ENCODE measurements around the gene FOXE1.

Gene FOXE1

DNA sequence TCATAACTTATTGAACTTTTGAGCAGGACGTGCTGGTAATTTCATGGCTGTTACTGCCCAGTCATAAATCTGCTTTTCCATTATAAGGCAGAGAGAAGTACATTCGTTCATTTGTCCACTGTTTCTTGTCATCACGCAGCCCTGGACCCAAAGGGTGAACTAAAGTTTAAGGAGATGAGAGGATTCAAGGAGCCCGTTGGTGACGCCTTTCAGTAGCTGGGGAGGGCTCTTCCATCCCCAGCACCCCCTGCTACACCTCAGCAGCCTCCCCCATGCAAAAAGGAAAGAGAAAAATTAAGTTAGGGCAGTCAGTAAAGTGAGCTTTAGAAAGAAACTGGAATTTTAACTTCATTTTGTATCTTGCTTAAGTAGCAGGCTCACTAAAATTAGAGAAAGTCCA lies 2.9 kb downstream of the FOXE1 start:
- no peak for DNase-seq (ENCODE audit: low read depth in 2 of 2)
- H3K4me3 ChIP-seq (replicated peaks in 1 of 2; ENCODE audit: low read depth in 2 of 2, low read length in 2 of 2), result no peak overlapping the region
- TF ChIP-seq, protein P1, sequence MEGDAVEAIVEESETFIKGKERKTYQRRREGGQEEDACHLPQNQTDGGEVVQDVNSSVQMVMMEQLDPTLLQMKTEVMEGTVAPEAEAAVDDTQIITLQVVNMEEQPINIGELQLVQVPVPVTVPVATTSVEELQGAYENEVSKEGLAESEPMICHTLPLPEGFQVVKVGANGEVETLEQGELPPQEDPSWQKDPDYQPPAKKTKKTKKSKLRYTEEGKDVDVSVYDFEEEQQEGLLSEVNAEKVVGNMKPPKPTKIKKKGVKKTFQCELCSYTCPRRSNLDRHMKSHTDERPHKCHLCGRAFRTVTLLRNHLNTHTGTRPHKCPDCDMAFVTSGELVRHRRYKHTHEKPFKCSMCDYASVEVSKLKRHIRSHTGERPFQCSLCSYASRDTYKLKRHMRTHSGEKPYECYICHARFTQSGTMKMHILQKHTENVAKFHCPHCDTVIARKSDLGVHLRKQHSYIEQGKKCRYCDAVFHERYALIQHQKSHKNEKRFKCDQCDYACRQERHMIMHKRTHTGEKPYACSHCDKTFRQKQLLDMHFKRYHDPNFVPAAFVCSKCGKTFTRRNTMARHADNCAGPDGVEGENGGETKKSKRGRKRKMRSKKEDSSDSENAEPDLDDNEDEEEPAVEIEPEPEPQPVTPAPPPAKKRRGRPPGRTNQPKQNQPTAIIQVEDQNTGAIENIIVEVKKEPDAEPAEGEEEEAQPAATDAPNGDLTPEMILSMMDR (IDR thresholded peaks at IDR 0.05; ENCODE audit: low read depth, low read length), result no peak

DNA sequence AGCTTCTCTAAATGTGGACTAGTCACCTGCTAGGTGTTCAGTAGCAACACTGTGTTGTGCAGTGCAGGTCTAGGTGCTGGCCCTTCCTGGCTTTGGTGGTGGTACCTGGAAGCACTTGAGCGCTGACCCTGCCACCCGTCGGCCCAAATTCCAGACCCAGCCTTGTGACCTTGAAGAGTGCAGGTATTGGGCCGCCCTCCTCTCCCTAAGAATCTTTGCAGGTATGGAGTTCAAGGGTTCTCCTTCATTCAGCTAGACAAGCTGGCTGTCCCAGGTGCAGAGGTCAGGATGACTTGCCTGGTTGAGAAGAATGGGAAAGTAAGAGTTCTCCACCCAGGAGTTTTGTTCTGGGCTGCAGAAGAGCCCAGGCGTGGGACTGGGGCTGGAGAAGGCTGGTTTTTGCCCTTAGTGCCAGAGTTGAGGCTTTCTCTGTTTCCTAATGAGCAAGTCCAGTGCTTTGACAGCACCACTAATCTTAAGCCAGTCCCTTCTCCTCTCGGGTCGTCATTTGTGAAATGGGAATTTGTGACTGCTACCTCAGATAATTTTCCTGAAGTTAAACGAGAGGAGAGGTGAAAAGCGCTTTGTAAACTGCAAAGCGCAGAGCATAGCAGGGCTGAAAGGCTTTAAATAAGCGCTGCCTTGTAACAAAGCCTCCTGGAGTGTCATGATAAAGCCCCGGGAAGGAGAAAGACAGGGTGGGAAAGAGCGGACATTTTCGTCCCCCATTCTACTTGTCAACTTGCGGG lies 4.0 kb downstream of the FOXE1 start:
- TF ChIP-seq, protein P1 (IDR thresholded peaks at IDR 0.05; ENCODE audit: low read depth, low read length), result no peak
- H3K4me3 ChIP-seq (replicated peaks in 1 of 2; ENCODE audit: low read depth in 2 of 2, low read length in 2 of 2), result no peak overlapping the region
- DNase-seq (ENCODE audit: low read depth in 2 of 2), result no peak

- TF ChIP-seq, protein P1 (IDR thresholded peaks at IDR 0.05; ENCODE audit: low read depth, low read length), result no peak
- no peak overlapping the region for H3K4me3 ChIP-seq (replicated peaks in 1 of 2; ENCODE audit: low read depth in 2 of 2, low read length in 2 of 2)
- DNase-seq (ENCODE audit: low read depth in 2 of 2), result no peak
These were observed 4.8 kb downstream of the FOXE1 start for GRCh38 chr9:97857606-97858392.

- DNase-seq (ENCODE audit: low read depth in 2 of 2), result no peak
- no peak overlapping the region for H3K4me3 ChIP-seq (replicated peaks in 1 of 2; ENCODE audit: low read depth in 2 of 2, low read length in 2 of 2)
- TF ChIP-seq, protein P1 (IDR thresholded peaks at IDR 0.05; ENCODE audit: low read depth, low read length), result no peak
These were observed 5.3 kb downstream of the FOXE1 start for GRCh38 chr9:97858393-97858713.

DNA sequence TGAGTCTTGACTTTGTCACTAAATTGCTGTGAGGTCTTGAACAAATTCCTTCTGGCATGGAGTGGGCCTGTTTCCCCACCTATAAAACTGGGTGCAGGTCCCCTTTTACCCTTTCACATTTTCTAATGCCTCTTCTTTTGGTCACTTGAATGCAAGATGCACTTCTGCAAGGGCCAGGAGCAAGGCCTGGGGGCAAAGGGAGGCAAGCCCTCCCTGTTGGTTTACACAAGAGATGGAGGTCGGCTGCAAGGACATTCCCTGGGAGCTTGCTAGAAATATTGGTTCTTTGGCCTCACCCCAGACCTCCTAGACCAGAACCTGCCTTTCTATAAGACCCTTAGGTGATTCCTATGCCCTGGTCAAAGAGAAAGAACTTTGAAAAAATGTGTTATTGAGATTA lies 5.8 kb downstream of the FOXE1 start:
- DNase-seq (ENCODE audit: low read depth in 2 of 2), result no peak
- TF ChIP-seq, protein P1 (IDR thresholded peaks at IDR 0.05; ENCODE audit: low read depth, low read length), result no peak
- H3K4me3 ChIP-seq (replicated peaks in 1 of 2; ENCODE audit: low read depth in 2 of 2, low read length in 2 of 2), result no peak overlapping the region

DNA sequence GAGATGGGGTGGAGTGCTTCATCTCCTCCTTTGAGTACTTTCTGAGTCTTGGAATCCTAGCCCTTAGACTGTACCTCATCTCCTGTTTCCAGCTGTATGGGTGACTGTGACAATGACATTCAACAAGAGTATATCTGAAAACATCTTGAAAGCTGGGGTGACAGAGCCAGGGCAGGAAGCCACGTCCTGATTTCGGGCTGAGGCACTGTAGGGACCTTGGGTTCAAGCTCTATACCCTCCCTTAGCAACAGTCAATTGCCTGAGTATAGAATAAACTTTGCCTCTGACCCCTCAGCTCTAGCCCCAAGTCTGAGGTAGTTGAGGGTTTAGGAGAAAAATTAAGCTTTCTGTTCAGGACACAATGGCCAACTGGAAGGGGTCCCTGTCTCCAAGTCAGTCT lies 6.3 kb downstream of the FOXE1 start:
- H3K4me3 ChIP-seq (replicated peaks in 1 of 2; ENCODE audit: low read depth in 2 of 2, low read length in 2 of 2), result no peak overlapping the region
- TF ChIP-seq, protein P1 (IDR thresholded peaks at IDR 0.05; ENCODE audit: low read depth, low read length), result no peak
- DNase-seq (ENCODE audit: low read depth in 2 of 2), result no peak
